Activated CD8-positive, alpha-beta memory T cell treated with anti-CD3 and anti-CD28 coated beads, Interleukin-2, amount 50 U/mL, for 24 hours (primary cell): ENCODE data around the gene GCLM.
"Not testable (repeated sequence)": the region's sequence is repeated elsewhere in the genome, so short reads cannot be mapped to it uniquely, and the experiment has no call there.

ENCODE experiments used
- DNase-seq: peaks from one replicate; pipeline ENCODE4 v3.0.0-alpha.2; 2020; ENCODE audit errors: extremely low read depth

Gene GCLM

DNA sequence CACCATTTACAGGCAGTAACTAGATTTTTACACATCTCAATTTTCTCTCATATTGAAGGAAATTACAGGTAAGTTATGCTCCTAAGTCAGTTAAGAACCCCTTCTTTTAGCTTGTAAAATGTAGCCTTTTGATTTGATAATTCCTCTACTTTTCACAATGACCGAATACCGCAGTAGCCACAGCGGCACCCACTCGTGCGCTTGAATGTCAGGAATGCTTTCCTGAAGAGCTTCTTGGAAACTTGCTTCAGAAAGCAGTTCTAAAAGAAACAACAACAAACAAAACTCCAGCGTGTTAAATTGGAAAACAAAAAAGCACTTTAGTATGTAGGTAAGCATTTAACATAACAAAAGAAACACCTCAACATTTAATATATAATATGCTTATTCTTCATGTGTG, 20.3 kb downstream of the GCLM start:
- no peak for DNase-seq

DNA sequence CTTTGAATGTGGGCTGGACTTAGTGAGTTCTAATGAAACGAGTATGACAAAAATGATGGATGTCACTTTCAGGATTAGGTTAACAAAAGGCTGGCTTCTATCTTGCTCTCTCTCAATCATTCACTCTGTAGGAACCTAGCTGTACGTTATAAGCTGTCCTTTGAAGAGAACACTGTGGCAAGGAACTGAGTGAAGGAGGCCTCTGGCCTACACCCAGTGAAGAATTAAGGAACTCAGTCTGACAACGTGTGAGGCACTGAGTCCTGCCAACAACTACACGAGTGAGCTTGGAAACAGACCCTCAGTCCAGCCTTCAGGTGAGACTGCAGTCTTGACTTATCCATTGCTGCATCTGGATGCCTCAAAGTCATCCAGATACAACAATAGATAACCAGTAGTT, 27.0 kb downstream of the GCLM start:
- no peak for DNase-seq

DNA sequence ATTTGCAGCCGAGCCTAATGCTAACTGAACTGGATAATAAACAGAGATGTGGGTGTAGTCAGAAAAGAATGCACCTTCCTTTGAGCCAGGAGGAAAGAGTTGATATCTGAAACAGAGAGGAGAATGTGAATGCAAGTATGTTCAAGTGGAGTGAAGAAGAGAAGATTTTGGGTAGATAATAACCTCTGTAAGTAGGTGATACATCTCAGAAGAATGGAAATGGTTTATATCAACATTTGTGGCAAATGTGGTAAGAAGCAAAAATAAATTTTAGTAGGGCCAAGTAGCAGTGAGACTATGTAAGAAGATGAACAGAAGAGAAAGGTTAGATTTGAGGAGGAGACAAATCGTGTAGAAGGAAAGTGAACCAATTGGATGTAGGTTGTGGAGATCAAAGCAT, 28.5 kb downstream of the GCLM start:
- no peak for DNase-seq

DNA sequence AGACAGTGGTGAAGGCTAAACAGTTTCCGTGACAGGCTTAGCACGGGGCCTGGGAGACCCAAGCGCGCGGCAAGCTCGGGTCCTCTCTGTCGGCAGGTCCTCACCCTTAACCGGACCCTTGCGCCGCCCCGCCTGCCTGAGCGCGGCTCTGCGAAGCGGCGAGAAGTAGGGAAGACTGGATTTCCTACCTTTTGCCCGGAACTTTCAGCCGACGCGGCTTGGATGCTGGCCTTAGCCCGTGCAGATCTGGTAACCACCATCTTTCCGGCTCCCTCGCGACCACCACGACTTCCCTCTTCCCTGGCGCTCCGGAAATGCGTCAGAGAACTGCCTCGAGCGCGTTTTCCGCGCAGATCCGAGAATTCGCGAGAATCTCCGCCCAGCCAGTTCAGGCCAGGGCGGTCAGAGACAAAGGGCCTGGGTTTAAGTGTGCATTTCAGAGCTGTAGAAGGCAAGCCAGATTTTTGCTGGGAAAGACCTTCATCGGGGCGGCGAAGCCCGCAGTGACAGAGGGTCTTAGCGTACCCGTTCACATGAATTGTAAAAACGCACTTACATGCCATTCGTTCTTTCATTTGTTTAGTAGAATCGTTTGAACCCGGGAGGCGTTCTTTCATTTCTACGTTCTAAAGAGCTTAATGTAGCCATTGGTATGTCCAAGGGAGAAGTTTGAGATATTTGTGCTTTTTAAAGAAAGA, 30.2 kb downstream of the GCLM start, which contains the start of gene DNTTIP2:
TSS of gene DNTTIP2 (minus strand) at position 318 of the 698 bp plus-strand sequence. CDS start at position 260, 58 bp downstream.
- peak; percentile 84 for DNase-seq

DNA sequence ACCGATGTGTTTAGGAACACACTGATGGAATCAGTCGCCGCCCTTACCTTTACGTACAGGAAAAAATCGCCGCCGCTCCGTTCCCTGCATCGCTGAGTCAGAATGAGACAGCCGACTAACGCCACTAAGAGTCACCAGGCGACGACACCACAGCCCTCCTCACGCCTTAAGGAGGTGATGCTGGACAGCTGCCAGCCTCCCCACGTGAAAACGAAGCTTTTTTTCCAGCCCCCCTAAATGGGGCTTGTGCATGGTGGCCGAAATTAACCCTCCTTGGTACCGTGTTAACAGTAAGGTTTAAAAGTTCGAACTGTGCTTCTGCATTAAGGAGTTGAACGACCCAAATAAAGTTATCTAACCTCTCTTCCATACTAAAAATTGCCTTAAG, 30.7 kb downstream of the GCLM start:
- peak; percentile 35 for DNase-seq

DNA sequence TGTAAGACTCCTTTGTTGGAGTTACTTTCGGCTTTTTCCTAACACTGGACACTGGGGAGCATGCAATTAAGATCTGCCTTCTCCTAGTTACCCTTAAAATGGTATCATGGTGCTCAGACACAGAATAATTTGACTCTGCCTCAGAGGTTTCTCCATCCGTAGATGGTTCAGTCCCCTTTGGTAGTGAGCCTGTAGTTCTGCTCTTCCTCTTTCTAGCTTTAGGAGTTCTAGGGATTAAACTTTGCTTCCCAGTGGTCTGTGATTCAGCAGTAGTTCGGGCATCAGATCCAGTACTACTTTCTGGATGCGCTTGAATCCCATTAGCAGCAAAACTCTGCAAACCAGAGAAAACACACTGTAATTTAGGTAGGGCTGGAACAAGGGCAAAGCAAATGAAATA, 31.7 kb downstream of the GCLM start:
- DNase-seq = no peak

DNA sequence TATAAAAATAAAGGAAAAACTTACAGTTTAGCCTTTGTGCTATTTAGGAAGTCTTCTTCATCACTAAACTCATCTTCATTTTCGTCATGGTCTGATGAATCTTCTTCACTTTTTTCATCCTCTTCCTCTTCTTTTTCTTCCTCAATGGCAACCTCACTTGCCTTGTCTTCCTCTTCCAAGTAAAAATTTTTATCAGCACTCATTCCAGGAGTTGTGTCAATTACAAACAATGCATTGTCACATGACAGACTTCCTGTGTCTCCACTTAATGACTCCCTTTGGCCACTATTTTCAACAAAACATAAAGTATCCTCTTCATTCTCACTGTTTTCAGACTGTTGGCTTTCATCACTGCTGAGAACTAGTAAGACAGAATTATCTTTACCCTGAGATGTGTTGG, 33.0 kb downstream of the GCLM start:
- no peak for DNase-seq

DNA sequence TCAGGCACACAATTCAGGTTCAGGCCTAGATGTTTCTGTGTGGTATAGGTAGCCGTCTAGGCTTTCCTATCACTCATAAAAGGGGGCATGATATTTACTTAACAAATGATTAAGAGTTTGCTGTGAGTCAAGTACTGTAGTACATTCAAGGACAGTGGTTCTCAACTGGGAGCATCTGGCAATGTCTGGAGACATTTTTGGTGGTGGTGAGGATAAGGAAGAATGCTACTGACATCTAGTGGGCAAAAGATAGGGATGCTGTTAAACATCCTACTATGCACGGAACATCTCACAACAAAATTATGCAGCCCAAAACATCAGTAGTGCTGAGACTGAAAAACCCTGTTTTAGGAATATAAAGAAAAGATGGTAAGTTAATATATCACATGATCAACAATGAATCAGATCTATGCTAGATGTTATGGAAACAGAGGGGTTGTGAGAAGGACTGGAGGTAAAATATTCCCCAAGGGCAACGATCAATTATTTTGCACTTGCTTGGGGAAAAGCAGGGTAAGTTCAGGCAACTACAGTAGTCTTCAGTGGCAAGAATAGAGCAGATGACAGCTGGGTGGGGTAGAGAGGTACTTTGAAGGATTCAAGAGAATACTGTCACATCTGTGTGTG, 35.1 kb downstream of the GCLM start:
- DNase-seq = no peak

DNA sequence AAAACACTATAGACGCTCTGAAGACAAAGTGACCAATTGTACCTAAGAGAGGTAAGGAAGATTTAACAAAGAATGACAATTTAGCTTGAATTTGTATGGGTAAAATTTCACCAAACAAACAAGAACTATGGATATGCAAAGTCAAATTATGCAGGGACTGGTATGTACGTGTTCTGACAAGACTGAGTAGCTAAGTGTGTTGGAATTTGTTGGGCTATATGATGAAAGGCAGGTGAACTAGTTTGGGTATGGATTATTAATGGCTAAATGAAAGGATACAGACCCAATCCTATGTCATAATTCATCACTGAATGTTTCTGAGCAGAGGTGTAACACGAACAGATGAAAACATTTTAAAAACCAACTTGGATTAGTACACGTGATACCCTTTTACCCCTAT, 37.9 kb downstream of the GCLM start:
- no peak for DNase-seq

DNA sequence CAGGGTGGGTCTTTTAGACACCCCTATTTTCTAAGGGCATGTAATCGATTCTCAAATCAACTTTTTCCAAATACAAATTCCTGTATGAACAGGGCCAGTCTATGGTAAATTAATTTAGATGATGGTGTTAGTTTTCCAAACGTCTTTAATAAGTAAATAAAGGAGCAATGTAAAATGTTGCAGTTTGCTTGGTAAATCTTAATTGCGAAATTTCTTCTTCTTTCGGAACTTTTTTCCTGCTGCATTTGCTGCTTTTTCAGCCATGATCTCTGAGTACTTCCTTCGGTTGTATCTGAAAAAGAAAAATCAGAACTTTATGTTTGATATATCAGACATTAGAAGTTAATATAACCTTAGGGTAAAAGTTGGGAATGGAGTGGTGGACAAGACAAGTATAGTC, 39.6 kb downstream of the GCLM start:
- no peak for DNase-seq

DNA sequence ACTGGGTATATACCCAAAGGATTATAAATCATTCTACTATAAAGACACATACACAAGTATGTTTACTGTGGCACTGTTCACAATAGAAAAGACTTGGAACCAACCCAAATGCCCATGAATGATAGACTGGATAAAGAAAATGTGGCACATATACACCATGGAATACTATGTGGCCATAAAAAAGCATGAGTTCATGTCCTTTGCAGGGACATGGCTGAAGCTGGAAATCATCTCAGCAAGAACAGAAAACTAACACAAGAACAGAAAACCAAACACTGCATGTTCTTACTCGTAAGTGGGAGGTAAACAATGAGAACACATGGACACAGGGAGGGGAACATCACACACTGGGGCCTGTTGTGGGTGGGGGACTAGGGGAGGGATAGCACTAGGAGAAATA, 40.7 kb downstream of the GCLM start:
- DNase-seq = not testable (repeated sequence)

DNA sequence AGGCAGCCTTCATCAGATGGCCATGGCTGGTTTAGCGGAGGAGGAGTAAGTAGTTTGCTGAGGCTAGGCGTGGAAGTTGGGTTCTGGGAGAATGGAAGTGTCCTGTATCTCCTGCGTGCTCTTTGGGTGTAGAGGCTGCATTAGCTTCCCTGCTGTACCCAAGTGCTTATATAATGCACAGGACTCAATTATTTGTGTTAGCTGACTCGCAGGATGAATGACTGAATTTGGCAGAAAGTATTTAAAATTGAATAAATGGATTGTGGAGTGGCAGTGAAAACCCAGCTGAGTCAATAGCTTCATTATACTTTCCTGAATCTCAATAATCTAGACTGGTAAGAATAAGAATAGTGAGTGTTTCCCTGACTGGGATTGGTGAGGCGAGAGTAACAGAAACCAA, 44.0 kb downstream of the GCLM start:
- no peak for DNase-seq

DNA sequence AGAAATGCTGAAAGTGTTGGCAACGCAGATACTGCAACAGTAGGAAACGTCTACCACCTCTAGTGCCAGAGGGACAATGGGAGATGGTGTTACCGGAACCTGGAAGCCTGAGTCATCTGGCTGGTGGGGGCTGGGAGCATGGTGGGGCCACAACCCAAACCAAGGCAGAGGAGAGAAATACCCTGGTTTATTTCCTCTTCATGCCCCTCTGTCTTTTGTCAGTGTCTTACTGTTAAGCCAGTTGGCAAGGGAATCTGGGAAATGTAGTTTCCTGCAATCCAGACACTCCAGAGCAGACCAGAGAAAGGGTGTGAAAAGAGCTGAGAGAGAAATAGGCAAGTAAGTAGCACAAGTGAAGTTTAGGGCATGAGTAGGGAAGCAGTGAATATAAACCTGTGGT, 45.1 kb downstream of the GCLM start:
- DNase-seq = no peak

DNA sequence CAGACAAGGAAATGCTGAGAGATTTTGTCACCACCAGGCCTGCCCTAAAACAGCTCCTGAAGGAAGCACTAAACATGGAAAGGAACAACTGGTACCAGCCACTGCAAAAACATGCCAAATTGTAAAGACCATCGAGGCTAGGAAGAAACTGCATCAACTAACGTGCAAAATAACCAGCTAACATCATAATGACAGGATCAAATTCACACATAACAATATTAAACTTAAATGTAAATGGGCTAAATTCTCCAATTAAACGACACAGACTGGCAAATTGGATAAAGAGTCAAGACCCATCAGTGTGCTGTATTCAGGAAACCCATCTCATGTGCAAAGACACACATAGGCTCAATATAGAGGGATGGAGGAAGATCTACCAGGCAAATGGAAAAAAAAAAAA, 51.6 kb downstream of the GCLM start:
- DNase-seq = not testable (repeated sequence)

DNA sequence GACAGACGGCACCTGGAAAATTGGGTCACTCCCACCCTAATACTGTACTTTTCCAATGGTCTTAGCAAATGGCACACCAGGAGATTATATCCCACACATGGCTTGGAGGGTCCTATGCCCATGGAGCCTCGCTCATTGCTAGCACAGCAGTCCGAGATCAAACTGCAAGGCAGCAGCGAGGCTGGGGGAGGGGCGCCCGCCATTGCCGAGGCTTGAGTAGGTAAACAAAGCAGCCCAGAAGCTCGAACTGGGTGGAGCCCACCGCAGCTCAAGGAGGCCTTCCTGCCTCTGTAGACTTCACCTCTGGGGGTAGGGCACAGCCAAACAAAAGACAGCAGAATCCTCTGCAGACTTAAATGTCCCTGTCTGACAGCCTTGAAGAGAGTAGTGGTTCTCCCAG, 53.2 kb downstream of the GCLM start:
- not testable (repeated sequence) for DNase-seq

DNA sequence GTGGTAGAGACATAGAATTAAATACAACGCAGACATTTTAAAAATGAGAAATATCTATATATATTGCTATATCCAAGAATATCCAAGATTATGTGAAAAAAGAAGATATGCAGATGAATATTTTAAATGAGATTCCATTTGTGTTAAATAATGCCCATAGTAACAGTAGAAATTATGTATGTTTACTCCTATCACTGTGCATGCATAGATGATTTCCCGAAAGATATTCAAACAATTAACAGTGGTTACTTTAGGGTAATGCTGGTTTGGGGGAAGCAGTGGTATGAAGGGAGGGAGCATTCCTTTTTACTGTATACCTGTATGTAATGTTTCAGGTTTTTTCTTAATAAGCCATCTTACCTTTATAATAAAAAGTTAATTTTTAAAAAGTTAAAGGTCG, 55.3 kb downstream of the GCLM start:
- DNase-seq = no peak

DNA sequence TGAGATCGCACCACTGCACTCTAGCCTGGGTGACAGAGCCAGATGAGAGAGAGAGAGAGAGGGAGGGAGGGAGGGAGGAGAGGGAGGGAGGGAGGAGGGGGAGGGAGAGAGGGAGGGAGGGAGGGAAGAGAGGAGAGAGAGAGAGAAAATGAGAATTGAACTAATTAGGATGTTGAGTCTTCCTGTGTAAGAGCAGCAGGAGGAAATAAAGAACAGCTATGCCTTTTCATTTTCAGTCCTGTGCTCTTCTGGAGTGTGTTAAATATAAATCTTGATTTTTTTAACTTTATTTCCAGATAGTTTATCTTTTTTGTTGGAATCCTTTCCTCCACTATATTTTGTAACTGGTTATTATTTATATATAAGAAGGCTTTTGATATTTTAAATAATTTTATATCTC, 57.4 kb downstream of the GCLM start:
- DNase-seq = no peak

DNA sequence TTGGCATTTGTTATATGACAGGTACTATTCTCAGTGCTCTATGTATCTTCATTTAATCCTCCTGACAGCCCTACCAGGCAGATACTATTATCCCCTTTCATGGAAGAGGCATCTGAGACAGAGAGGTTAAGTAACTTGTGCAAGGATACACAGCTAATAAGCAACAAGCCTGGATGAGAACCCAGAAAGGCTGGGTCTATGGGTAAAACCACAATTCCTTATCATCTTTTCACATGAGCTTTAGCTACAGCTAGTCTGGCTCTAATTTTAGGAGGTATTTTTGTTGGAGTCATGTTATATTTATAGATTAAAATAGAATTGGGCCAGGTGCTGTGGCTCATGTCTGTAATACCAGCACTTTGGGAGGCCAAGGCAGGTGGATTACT, 57.9 kb downstream of the GCLM start:
- DNase-seq = no peak

DNA sequence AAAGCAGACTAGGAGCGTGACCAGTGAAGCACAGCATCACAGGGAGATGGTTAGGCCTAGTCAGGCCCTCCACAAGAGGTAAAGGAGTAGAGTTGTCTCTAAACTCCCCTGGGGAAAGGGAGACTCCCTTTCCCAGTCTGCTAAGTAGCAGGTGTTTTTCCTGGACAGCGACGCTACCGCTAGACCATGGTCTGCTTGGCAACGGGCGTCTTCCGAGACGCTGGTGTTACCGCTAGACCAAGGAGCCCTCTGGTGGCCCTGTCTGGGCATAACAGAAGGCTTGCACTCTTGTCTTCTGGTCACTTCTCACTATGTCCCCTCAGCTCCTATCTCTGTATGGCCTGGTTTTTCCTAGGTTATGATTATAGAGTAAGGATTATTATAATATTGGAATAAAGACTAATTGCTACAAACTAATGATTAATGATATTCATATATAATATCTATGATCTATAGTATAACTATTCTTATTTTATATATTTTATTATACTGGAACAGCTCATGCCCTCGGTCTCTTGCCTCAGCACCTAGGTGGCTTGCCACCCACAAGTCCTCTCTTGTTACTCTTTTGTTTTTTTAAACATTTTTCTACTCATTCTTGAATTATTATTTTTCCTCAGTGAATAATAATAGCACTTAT, 58.4 kb downstream of the GCLM start:
- not testable (repeated sequence) for DNase-seq

DNA sequence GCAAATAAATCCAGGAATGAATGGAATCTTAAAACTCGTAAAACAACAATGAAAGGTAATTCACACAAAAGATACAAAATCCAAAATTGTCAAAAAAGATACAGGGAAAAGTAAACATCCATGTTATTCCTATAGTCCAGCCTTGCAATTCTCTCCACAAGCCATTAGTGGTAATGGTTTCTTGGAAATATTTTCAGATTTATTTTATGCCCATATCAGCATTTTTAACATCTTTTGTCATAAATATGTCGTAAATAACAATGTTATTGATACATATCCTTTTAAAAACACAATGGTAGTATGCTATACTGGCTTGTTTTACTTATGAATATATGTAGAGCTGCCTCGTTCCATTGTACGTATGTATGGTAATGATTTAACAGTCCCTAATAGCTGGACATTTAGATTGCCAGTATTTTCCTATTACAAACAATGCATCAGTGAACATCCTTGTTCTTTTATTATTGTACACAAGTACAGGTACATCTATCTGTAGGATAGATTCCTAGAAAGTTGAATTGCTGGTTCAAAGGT, 60.8 kb downstream of the GCLM start:
- DNase-seq = no peak

DNA sequence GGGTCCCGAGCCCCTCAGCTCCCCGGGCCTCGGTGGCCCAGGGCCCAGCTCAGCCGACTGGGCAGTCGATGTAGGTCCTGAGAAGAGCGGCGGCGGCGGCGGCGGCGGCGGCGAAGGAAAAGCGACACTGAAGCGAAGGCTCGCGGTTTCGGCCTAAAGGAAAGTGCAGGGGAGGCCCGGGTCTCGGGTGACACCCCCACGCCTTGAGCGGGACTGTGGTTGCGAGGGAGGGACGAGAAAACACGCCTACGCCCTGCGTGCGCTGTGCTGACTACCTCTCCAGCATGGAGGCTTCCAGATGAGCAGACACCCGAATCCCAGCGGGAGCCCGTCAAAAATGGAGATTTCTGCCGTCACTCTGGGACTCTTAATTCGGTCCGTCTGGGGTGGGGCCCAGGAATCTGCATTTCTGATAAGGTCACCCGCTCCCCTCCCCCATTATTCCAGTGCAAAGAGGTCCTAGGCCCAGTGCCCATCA, 61.4 kb downstream of the GCLM start:
- DNase-seq = peak; percentile 12

DNA sequence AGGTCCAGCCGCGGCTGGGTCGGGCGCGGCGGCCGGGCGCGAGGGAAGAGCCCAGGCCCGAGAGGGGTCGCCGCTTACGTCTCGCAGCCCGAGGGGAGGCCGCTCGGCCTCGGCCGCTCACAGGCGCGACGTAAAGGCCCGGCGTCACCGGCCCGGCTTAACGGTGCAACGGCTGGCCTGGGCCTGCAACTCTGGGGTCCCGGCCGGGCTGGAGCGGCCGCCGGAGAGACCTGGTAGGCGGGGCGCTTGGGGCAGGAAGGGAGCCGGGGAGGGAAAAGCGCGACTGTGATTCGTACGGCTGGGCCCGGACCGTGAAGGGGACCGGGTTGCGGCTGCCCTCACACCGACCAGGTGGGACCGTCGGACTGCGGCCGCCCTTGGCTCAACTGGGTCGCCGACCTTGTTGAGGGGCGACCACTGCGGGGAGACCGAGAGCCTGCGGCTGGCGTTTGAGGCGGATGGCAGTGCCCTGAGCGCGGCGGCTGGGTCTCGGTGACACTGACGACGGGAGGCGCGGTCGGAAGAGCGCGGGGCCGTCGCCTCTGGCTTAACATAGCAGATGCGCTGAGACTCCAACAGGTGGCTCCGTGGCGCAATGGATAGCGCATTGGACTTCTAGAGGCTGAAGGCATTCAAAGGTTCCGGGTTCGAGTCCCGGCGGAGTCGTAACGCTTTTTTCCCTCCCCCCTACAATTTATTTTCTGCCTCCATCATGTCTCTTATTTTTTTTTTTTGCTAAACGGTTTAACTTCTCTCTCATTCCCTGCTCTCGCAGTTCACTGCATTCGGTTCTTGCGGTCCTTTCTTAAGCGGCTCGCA, 62.0 kb downstream of the GCLM start:
- peak; percentile 70 for DNase-seq
